SK-N-SH (cell line): Measurements from ENCODE around the gene ALDH1L1. TPM values are rescaled to one million over a fixed set of nuclear protein-coding genes. Genes with fewer than 3 reads are reported as not detected.

ENCODE experiments used
- CTCF ChIA-PET: fragments of 300-600, 350-600 bp; formaldehyde crosslinking; extraction: SDS; loops from one replicate; lab custom pipeline; 2021; lab: Yijun Ruan, JAX
- POLR2A ChIA-PET: fragments of 350-600 bp; sonication (Branson Sonifier 250); formaldehyde crosslinking; extraction: SDS; loops from one replicate; lab custom pipeline; 2020; ENCODE audit warnings: antibody characterized with exemption, inconsistent platforms; lab: Yijun Ruan, JAX
- DNase-seq: peaks from one replicate; pipeline ENCODE4 v3.0.0; 2012
- H2AFZ ChIP-seq: fragments of 200-600 bp; sonication (generic); 2 replicates; pipeline ENCODE4 v1.8.1; 2016; ENCODE audit warnings: antibody characterized with exemption, mild to moderate bottlenecking, low read depth
- H3F3A ChIP-seq: fragments of 200-600 bp; sonication (generic); replicated peaks from 2 replicates; pipeline ENCODE3; 2016; ENCODE audit warnings: antibody characterized with exemption, mild to moderate bottlenecking; ENCODE audit not compliant: insufficient read depth
- H3K27ac ChIP-seq, 2 experiments: fragments of 200-500 bp in 1 of 2; fragments of 200-600 bp in 1 of 2; sonication (Bioruptor generic) in 1 of 2; sonication (generic), shearing (Covaris generic) in 1 of 2; 2 replicates each; pipeline versions ENCODE4 v1.5.1 to v1.6.1; 2014 to 2016; ENCODE audit warnings: low read depth in 2 of 2, inconsistent platforms in 1 of 2, low read length in 1 of 2, mild to moderate bottlenecking in 1 of 2, mixed read lengths in 1 of 2
- H3K27me3 ChIP-seq: fragments of 200-600 bp; sonication (generic), shearing (Covaris generic); 2 replicates; pipeline ENCODE4 v1.6.1; 2016; ENCODE audit warnings: mixed run types; ENCODE audit not compliant: insufficient read depth
- H3K36me3 ChIP-seq, 2 experiments: fragments of 200-500 bp in 1 of 2; fragments of 200-600 bp in 1 of 2; sonication (Bioruptor generic) in 1 of 2; sonication (generic) in 1 of 2; replicated peaks in 1 of 2; 2 replicates each; pipeline versions ENCODE3 to v1.5.1; 2014 to 2016; ENCODE audit warnings: low read length in 1 of 2, mild to moderate bottlenecking in 1 of 2; ENCODE audit not compliant: insufficient read depth in 2 of 2, control insufficient read depth in 1 of 2
- H3K4me1 ChIP-seq, 2 experiments: fragments of 200-500 bp in 1 of 2; fragments of 200-600 bp in 1 of 2; sonication (Bioruptor generic) in 1 of 2; sonication (generic), shearing (Covaris generic) in 1 of 2; 2 replicates each; pipeline versions ENCODE4 v1.5.1 to v1.6.1; 2014 to 2016; ENCODE audit warnings: low read depth in 1 of 2, low read length in 1 of 2, mixed run types in 1 of 2; ENCODE audit not compliant: insufficient read depth in 2 of 2, control insufficient read depth in 1 of 2
- H3K4me2 ChIP-seq: fragments of 200-600 bp; sonication (generic), shearing (Covaris generic); 2 replicates; pipeline ENCODE4 v1.6.1; 2017; ENCODE audit warnings: mixed run types
- H3K4me3 ChIP-seq, 2 experiments: fragments of 200-500 bp in 1 of 2; fragments of 200-600 bp in 1 of 2; sonication (Bioruptor generic) in 1 of 2; sonication (generic), shearing (Covaris generic) in 1 of 2; 2 replicates each; pipeline versions ENCODE4 v1.5.1 to v1.8.1; 2014 to 2016; ENCODE audit warnings: low read depth in 2 of 2, inconsistent platforms in 1 of 2, low read length in 1 of 2, mild to moderate bottlenecking in 1 of 2, mixed read lengths in 1 of 2, moderate library complexity in 1 of 2
- H3K79me2 ChIP-seq: fragments of 200-600 bp; sonication (generic); 2 replicates; pipeline ENCODE4 v1.8.1; 2017; ENCODE audit warnings: mild to moderate bottlenecking; ENCODE audit not compliant: insufficient read depth
- H3K9ac ChIP-seq: fragments of 200-600 bp; sonication (generic); 2 replicates; pipeline ENCODE4 v1.6.1; 2017; ENCODE audit warnings: mixed run types
- H3K9me2 ChIP-seq: fragments of 200-600 bp; sonication (generic); 2 replicates; pipeline ENCODE4 v1.6.1; 2017; ENCODE audit warnings: mixed run types
- H3K9me3 ChIP-seq: fragments of 200-600 bp; sonication (generic); 2 replicates; pipeline ENCODE4 v1.6.1; 2017; ENCODE audit warnings: mixed run types, mild to moderate bottlenecking, moderate library complexity
- H4K20me1 ChIP-seq: fragments of 200-600 bp; sonication (generic); 2 replicates; pipeline ENCODE4 v1.6.1; 2017; ENCODE audit warnings: mild to moderate bottlenecking, mixed run types; ENCODE audit not compliant: insufficient read depth
- CHD2 ChIP-seq: fragments of 150-350 bp; IDR thresholded peaks from 2 replicates; pipeline ENCODE4 v1.6.1; 2018; ENCODE audit warnings: low read length; ENCODE audit not compliant: partially characterized antibody
- EP300 ChIP-seq, 2 experiments: IDR thresholded peaks; 2 replicates each; pipeline versions ENCODE4 v1.4.0 to v1.6.1; 2012; ENCODE audit warnings: borderline replicate concordance in 1 of 2, low read depth in 1 of 2, low read length in 1 of 2
- GABPA ChIP-seq: IDR thresholded peaks from 2 replicates; pipeline ENCODE4 v1.4.0; 2012; ENCODE audit warnings: low read depth, mild to moderate bottlenecking
- GATA2 ChIP-seq: sonication (generic); formaldehyde crosslinking; IDR thresholded peaks from 2 replicates; pipeline ENCODE4 v1.5.0; 2020; ENCODE audit warnings: mild to moderate bottlenecking, missing genetic modification reagents
- JUND ChIP-seq: IDR thresholded peaks from 2 replicates; pipeline ENCODE4 v1.4.0; 2012
- NRF1 ChIP-seq: IDR thresholded peaks from 2 replicates; pipeline ENCODE4 v1.6.1; 2012; ENCODE audit warnings: low read depth, mild to moderate bottlenecking, low read length
- POLR2AphosphoS5 ChIP-seq: IDR thresholded peaks from 2 replicates; pipeline ENCODE4 v1.6.1; 2012; ENCODE audit warnings: low read depth, low read length
- RAD21 ChIP-seq: IDR thresholded peaks from 2 replicates; pipeline ENCODE4 v1.6.1; 2012; ENCODE audit warnings: mild to moderate bottlenecking, low read length
- RCOR1 ChIP-seq: fragments of 150-350 bp; IDR thresholded peaks from 2 replicates; pipeline ENCODE4 v1.6.1; 2017; ENCODE audit warnings: antibody characterized with exemption, low read length
- RXRA ChIP-seq: IDR thresholded peaks from 2 replicates; pipeline ENCODE4 v1.4.0; 2012; ENCODE audit warnings: low read depth, mild to moderate bottlenecking, borderline replicate concordance
- SMC3 ChIP-seq: IDR thresholded peaks from 2 replicates; pipeline ENCODE4 v1.6.1; 2012; ENCODE audit warnings: low read depth, low read length, improper control_type of control experiment
- TEAD4 ChIP-seq: IDR thresholded peaks from 2 replicates; pipeline ENCODE4 v1.4.0; 2012; ENCODE audit warnings: mild to moderate bottlenecking, borderline replicate concordance; ENCODE audit not compliant: insufficient read depth
- WGBS: methylation state at CpG from one replicate; pipeline ENCODE4 v1.1.6; 2017; ENCODE audit warnings: low lambda C conversion rate; 5-methylcytosine and 5-hydroxymethylcytosine counted together
- polyA plus RNA-seq, 3 experiments: library from polyadenylated mRNA; depleted of rRNA; stranded (reverse); fragments of >200 nt; gene quantifications; 2 replicates each; pipeline ENCODE4 v1.2.3, GENCODE V29; 2012
- TF ChIP-seq, protein P1 (sequence below): fragments of 150-350 bp; IDR thresholded peaks from 2 replicates; pipeline ENCODE4 v1.6.1; 2017; ENCODE audit warnings: antibody characterized with exemption, low read length, low read depth, borderline replicate concordance
- TF ChIP-seq, protein P2 (sequence below): IDR thresholded peaks from 2 replicates; pipeline ENCODE4 v1.4.0; 2012; ENCODE audit warnings: low read depth, borderline replicate concordance
- TF ChIP-seq, protein P3 (sequence below): IDR thresholded peaks from 2 replicates; pipeline ENCODE4 v1.4.0; 2012; ENCODE audit warnings: low read depth, borderline replicate concordance

ALDH1L1 gene
- polyA plus RNA-seq, 1 of the 3 experiments (the other 2 are of a cell fraction), result not detected

DNA sequence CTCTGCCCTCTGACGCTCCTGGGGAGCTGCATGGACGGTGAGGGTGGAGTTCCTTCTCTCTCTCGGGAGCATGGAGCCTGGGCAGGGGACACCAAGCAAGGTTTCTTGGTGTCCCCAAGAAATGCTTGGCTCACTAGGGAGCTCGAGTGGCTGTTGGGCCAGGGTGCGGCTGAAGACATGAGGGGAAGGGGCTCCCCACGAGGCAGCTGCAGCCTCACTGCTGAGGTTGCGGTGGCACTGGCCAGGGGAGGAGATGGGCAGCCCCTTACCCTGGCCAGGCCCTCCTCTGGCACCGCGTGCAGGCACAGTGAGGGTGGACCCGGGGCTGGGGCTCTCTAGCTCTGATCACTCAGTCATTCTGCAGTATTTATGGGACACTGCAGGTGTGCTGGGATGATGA is 52.9 kb downstream of the ALDH1L1 start:
- POLR2A ChIA-PET, result no interaction called here
- CTCF ChIA-PET, result interaction anchor here (1.1 to 2.1 kb wide), 2 partner anchors 11 to 85 kb away, joined by 3 to 7 read pairs; no protein-coding TSS in a partner anchor
- no peaks in the 10 kb centered on the region for H3K9me3 ChIP-seq
- H3K4me3 ChIP-seq, result no peak overlapping the region
- 60% methylated on average over 1 of the region's 10 CpGs for WGBS
- DNase-seq, result no peak
- no peak overlapping the region for H3K9ac ChIP-seq
- no peak overlapping the region for H3K4me2 ChIP-seq
- H3K4me1 ChIP-seq, result peaks cover 0 to 25% of the 10 kb centered on the region in 2 experiments; a peak in 1 of 4 replicates
- TF ChIP-seq RAD21, result no peak
- no peak for TF ChIP-seq RXRA
- TF ChIP-seq SMC3, result no peak
- no peak for TF ChIP-seq JUND
- no peak for TF ChIP-seq POLR2AphosphoS5
- no peak for TF ChIP-seq RCOR1
- TF ChIP-seq NRF1, result no peak
- TF ChIP-seq, protein P1, sequence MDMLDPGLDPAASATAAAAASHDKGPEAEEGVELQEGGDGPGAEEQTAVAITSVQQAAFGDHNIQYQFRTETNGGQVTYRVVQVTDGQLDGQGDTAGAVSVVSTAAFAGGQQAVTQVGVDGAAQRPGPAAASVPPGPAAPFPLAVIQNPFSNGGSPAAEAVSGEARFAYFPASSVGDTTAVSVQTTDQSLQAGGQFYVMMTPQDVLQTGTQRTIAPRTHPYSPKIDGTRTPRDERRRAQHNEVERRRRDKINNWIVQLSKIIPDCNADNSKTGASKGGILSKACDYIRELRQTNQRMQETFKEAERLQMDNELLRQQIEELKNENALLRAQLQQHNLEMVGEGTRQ, result no peak
- TF ChIP-seq GABPA, result no peak
- TF ChIP-seq, protein P2, sequence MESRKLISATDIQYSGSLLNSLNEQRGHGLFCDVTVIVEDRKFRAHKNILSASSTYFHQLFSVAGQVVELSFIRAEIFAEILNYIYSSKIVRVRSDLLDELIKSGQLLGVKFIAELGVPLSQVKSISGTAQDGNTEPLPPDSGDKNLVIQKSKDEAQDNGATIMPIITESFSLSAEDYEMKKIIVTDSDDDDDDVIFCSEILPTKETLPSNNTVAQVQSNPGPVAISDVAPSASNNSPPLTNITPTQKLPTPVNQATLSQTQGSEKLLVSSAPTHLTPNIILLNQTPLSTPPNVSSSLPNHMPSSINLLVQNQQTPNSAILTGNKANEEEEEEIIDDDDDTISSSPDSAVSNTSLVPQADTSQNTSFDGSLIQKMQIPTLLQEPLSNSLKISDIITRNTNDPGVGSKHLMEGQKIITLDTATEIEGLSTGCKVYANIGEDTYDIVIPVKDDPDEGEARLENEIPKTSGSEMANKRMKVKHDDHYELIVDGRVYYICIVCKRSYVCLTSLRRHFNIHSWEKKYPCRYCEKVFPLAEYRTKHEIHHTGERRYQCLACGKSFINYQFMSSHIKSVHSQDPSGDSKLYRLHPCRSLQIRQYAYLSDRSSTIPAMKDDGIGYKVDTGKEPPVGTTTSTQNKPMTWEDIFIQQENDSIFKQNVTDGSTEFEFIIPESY, result no peak
- TF ChIP-seq TEAD4, result no peak
- TF ChIP-seq, protein P3, sequence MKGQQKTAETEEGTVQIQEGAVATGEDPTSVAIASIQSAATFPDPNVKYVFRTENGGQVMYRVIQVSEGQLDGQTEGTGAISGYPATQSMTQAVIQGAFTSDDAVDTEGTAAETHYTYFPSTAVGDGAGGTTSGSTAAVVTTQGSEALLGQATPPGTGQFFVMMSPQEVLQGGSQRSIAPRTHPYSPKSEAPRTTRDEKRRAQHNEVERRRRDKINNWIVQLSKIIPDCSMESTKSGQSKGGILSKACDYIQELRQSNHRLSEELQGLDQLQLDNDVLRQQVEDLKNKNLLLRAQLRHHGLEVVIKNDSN, result no peak
- no peak for TF ChIP-seq GATA2
- TF ChIP-seq CHD2, result no peak
- TF ChIP-seq EP300 (IDR thresholded peaks at IDR 0.05; ENCODE audit: borderline replicate concordance in 1 of 2, low read depth in 1 of 2, low read length in 1 of 2), result no peak
- no peaks in the 10 kb centered on the region for H3K27me3 ChIP-seq
- no peaks in the 10 kb centered on the region for H3K36me3 ChIP-seq
- H3F3A ChIP-seq, result no peaks in the 10 kb centered on the region
- H2AFZ ChIP-seq, result no peak overlapping the region
- no peaks in the 10 kb centered on the region for H3K79me2 ChIP-seq
- H3K9me2 ChIP-seq, result no peaks in the 10 kb centered on the region
- no peaks in the 10 kb centered on the region for H4K20me1 ChIP-seq
- H3K27ac ChIP-seq, result no peak overlapping the region
